Esophagus muscularis mucosa (tissue), 4 donors: Measurements from ENCODE around the gene SIPA1L3. TPM values are rescaled to one million over a fixed set of nuclear protein-coding genes. Genes with fewer than 3 reads are reported as not detected.

Experiments
- DNase-seq: peaks from one replicate; pipeline ENCODE4 v3.0.0-alpha.2; 2017; ENCODE audit errors: extremely low spot score
- H3K27ac ChIP-seq, 4 donors: fragments of 200-600 bp; sonication (generic); replicated peaks in 1 of 4; 1 replicate in 3 of 4; 2 replicates in 1 of 4; pipeline ENCODE4 v1.5.1; 2016 to 2019; ENCODE audit warnings: mild to moderate bottlenecking in 1 of 4
- H3K27me3 ChIP-seq, 4 donors: fragments of 200-600 bp; sonication (generic); one replicate each; pipeline versions ENCODE4 v1.5.1 to v1.6.0; 2016 to 2019
- H3K36me3 ChIP-seq, 4 donors: fragments of 200-600 bp; sonication (generic); one replicate each; pipeline ENCODE4 v1.5.1; 2016 to 2019
- H3K4me1 ChIP-seq, 4 donors: fragments of 200-600 bp; sonication (generic); one replicate each; pipeline ENCODE4 v1.5.1; 2016 to 2019
- H3K4me3 ChIP-seq, 4 donors: fragments of 200-600 bp; sonication (generic); 1 replicate in 2 of 4; 2 replicates in 2 of 4; pipeline ENCODE4 v1.5.1; 2016 to 2019; ENCODE audit warnings: mild to moderate bottlenecking in 4 of 4, moderate library complexity in 1 of 4
- H3K9me3 ChIP-seq, 4 donors: fragments of 200-600 bp; sonication (generic); 1 replicate in 3 of 4; 2 replicates in 1 of 4; pipeline ENCODE4 v1.5.1; 2016 to 2019
- CTCF ChIP-seq, 3 experiments: fragments of 200-600 bp in 2 of 3; fragments of 450-650 bp in 1 of 3; sonication (generic) in 2 of 3; IDR thresholded peaks; one replicate each; pipeline ENCODE4 v1.5.1; 2017 to 2019; ENCODE audit warnings: antibody characterized with exemption in 3 of 3, mild to moderate bottlenecking in 2 of 3, moderate library complexity in 1 of 3
- EP300 ChIP-seq: sonication (generic); formaldehyde crosslinking; IDR thresholded peaks from one replicate; pipeline ENCODE4 v1.6.1; 2017; ENCODE audit warnings: antibody characterized with exemption
- POLR2A ChIP-seq: fragments of 450-650 bp; IDR thresholded peaks from one replicate; pipeline ENCODE4 v1.6.1; 2017; ENCODE audit warnings: antibody characterized with exemption, moderate library complexity, mild to moderate bottlenecking, low read depth
- POLR2AphosphoS5 ChIP-seq, 2 donors: sonication (generic); formaldehyde crosslinking; IDR thresholded peaks; one replicate each; pipeline ENCODE4 v1.6.1; 2017; ENCODE audit warnings: antibody characterized with exemption in 2 of 2
- WGBS: methylation state at CpG from one replicate; pipeline ENCODE4 v1.1.5; 2018; 5-methylcytosine and 5-hydroxymethylcytosine counted together
- intact Hi-C: fragments of 100-400 bp; cut with DNase I; formaldehyde crosslinking; loops from one replicate; pipeline ENCODE4 v1.15.1; 2023
- total RNA-seq, 4 donors: library from RNA; depleted of rRNA; stranded (reverse); fragments of >200 nt; gene quantifications; one replicate each; pipeline versions ENCODE4 v1.1.0 to v1.2.1, GENCODE V29; 2016

The SIPA1L3 gene
- total RNA-seq, 4 donors from 2014 or later, result 10.4 to 17.9 (median 13.2) TPM

DNA sequence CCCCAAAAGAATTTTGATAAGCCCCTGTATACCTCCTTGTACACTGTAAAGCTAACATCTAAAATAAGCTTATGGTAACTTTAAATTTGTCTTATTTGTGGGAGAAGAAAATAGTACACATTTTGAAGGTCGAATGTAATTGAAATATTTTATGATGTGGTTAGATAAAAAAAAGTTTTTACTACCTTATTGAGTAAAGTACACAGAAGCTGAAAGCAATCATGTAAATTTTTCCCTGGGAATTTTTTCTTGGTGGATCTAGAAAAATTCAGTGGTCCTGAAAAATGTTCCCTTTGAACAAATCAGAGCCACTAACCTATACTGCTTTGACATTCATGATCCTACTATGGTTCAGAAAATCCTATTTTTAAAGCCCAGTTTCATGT, 46.9 kb downstream of the SIPA1L3 start:
- DNase-seq, result no peak
- Histone ChIP-seq H3K9me3 (no peaks in the 10 kb centered on the region), H3K4me3 (no peak overlapping the region), H3K27me3 (no peaks in the 10 kb centered on the region), H3K27ac (no peak overlapping the region), H3K36me3 (no peaks in the 10 kb centered on the region), H3K4me1 (no peaks in the 10 kb centered on the region)
- intact Hi-C loops, result no loop called here
- TF ChIP-seq POLR2AphosphoS5 (IDR thresholded peaks at IDR 0.05) (no peak), CTCF (IDR thresholded peaks at IDR 0.05) (no peak)
- 71% methylated on average over 1 of the region's 1 CpG for whole genome bisulfite sequencing

GRCh38 chr19:37954421-37954874, 47.4 kb downstream of the SIPA1L3 start:
- no peak overlapping the region for H3K27ac ChIP-seq
- H3K9me3 ChIP-seq, result no peaks in the 10 kb centered on the region
- DNase-seq, result no peak
- 82% methylated on average over 10 of the region's 10 CpGs for WGBS
- no peaks in the 10 kb centered on the region for H3K4me1 ChIP-seq
- TF ChIP-seq POLR2A (no peak), POLR2AphosphoS5 (IDR thresholded peaks at IDR 0.05) (no peak), EP300 (no peak), CTCF (IDR thresholded peaks at IDR 0.05) (no peak)
- intact Hi-C loops, result no loop called here
- H3K27me3 ChIP-seq, result no peaks in the 10 kb centered on the region
- no peaks in the 10 kb centered on the region for H3K36me3 ChIP-seq
- no peak overlapping the region for H3K4me3 ChIP-seq

DNA sequence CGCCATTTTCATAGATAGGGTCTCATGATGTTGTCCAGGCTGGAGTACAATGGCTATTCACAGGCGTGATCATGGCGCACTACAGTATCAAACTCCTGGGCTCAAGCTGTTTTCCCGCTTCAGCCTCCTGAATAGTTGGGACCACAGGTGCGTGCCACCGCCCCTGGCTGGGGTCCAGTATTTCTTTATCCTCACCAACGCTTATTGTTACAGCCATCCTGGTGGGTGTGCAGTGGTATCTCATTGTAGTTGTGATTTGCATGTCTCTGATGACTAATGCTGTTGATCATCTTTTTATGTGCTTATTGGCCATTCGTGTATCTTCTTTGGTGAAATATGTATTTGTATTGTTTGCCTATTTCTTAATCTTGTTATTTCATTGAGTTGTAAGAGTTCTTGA, 49.0 kb downstream of the SIPA1L3 start:
- H3K27ac ChIP-seq, result no peak overlapping the region
- WGBS, result 90% methylated on average over 8 of the region's 8 CpGs

DNA sequence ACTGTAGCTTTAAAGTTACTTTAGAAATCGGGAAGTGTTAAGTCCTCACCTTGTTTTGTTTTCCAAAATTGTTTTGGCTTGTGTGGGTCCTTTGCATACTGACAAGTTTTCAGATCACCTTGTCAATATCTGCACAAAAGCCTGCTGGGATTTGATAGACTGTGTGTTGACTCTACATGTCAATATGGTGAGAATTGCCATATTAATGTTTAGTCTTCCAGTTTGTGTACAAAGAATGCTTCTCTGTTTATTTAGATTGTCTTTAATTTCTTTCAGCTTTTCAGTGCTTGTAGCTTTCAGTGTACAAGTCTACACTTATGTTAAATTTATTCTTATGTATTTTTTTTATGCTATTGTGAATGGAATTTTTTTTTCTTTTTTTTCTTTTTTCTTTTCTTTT, 50.2 kb downstream of the SIPA1L3 start:
- Histone ChIP-seq H3K4me3 (no peak overlapping the region), H3K4me1 (peaks cover 0 to 4% (median 0%) of the 10 kb centered on the region in 4 donors), H3K9me3 (no peaks in the 10 kb centered on the region), H3K27me3 (no peaks in the 10 kb centered on the region), H3K27ac (no peak overlapping the region), H3K36me3 (no peaks in the 10 kb centered on the region)
- TF ChIP-seq CTCF (IDR thresholded peaks at IDR 0.05) (no peak), POLR2AphosphoS5 (IDR thresholded peaks at IDR 0.05) (no peak), POLR2A (no peak), EP300 (no peak)
- intact Hi-C loops, result no loop called here
- WGBS, result 95% methylated on average over 1 of the region's 1 CpG
- no peak for DNase-seq

More for the DNA sequence above, 49.0 kb downstream of the SIPA1L3 start:
- Histone ChIP-seq H3K4me3 (no peak overlapping the region), H3K36me3 (no peaks in the 10 kb centered on the region), H3K27me3 (no peaks in the 10 kb centered on the region), H3K4me1 (peaks cover 0 to 4% (median 0%) of the 10 kb centered on the region in 4 donors), H3K9me3 (no peaks in the 10 kb centered on the region)
- DNase-seq, result no peak
- intact Hi-C loops, result no loop called here
- TF ChIP-seq CTCF (IDR thresholded peaks at IDR 0.05), result no peak
- TF ChIP-seq POLR2A, result no peak
- no peak for TF ChIP-seq POLR2AphosphoS5 (IDR thresholded peaks at IDR 0.05)
- no peak for TF ChIP-seq EP300

DNA sequence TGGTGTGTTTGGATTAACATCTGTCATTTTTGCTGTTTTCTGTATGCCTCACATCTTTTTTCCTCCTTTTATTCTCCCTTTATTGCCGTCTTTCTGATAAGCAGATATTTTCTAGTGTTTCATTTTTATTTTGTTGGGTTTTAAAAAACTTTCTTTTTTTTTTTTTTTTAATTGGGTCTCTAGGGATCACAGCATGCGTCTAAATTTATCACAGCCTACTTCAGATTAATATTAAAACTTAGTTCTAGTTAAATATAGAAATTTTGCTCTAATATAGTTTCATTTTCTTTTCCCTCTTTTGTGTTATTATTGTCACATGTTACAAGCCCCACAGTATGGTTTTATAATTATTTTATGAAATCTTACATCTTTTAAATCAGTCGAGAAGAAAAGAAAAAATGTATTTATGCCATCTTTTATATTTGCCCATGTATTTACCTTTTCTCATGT, 52.7 kb downstream of the SIPA1L3 start:
- WGBS, result 85% methylated on average over 3 of the region's 3 CpGs
- Histone ChIP-seq H3K27me3 (no peaks in the 10 kb centered on the region), H3K9me3 (no peaks in the 10 kb centered on the region), H3K27ac (no peak overlapping the region), H3K4me1 (peaks cover 0 to 4% (median 0%) of the 10 kb centered on the region in 4 donors), H3K36me3 (no peaks in the 10 kb centered on the region), H3K4me3 (no peak overlapping the region)
- no peak for DNase-seq
- intact Hi-C loops, result no loop called here
- TF ChIP-seq POLR2A (no peak), POLR2AphosphoS5 (IDR thresholded peaks at IDR 0.05) (no peak)
